ENCODE measurements around the gene CNIH3. TPM values are rescaled to one million over a fixed set of nuclear protein-coding genes. Genes with fewer than 3 reads are reported as not detected.
"Not testable (repeated sequence)": the region's sequence is repeated elsewhere in the genome, so short reads cannot be mapped to it uniquely, and the experiment has no call there.

Gene CNIH3
- total and polyA plus RNA-seq, 10 of the 15 experiments (the other 5 are each of a cell fraction or from before 2014, with no cell fraction given) = 0.77 to 5.8 (median 1.8) TPM

DNA sequence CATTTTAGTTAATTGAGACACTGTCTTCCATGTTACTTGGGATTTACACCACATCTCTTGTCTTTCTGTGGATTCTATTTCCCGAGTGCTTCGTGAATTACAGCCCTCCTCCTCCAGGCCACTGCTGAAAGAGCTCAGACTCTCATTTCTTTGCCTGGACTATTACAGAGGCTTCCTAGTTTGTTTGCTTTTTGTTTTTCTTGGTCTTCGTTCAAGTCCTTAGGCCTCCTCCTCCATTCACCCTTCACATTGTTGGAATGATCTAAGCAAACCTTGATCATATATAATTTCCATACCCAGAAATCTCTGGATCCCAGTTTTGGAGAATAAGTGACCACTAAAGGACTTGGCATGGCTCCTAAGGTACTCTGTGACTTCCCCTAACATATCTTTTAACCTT lies 94.1 kb downstream of the CNIH3 start:
- Histone ChIP-seq H3K4me3 (no peak overlapping the region), H3K79me2 (ENCODE audit: control insufficient read depth, insufficient read depth, low read length) (no peaks in the 10 kb centered on the region), H3K27me3 (replicated peaks in 1 of 2; ENCODE audit: control insufficient read depth in 2 of 2, insufficient read depth in 2 of 2, low read length in 1 of 2) (no peaks in the 10 kb centered on the region), H3K4me1 (ENCODE audit: control insufficient read depth, insufficient read depth, low read length) (no peaks in the 10 kb centered on the region), H2AFZ (ENCODE audit: control insufficient read depth, low read depth, low read length) (no peak overlapping the region), H3K9me3 (replicated peaks; ENCODE audit: control insufficient read depth, insufficient read depth, low read length) (no peaks in the 10 kb centered on the region; the same call in 2 of the 3 replicates), H3K36me3 (ENCODE audit: control insufficient read depth in 2 of 2, insufficient read depth in 2 of 2, low read length in 1 of 2) (no peaks in the 10 kb centered on the region), H3K9ac (ENCODE audit: control insufficient read depth, insufficient read depth, low read length) (no peak overlapping the region), H3K27ac (ENCODE audit: control insufficient read depth, insufficient read depth) (no peak overlapping the region), H3K4me2 (ENCODE audit: control insufficient read depth, insufficient read depth) (no peak overlapping the region), H4K20me1 (ENCODE audit: control insufficient read depth, insufficient read depth) (no peaks in the 10 kb centered on the region)
- SMC1A ChIA-PET (ENCODE audit: uncharacterized antibody, unreplicated experiment) = interaction anchor here (1.5 kb wide), 1 partner anchor 11 kb away, joined by 4 read pairs; no protein-coding TSS in a partner anchor
- WGBS (ENCODE audit: insufficient coverage, insufficient replicate concordance, low lambda C conversion rate, missing lambda C conversion rate) = 0% methylated on average over 3 of the region's 3 CpGs
- CTCF ChIA-PET = interaction anchor here (2.0 to 2.1 kb wide), 2 partner anchors 9 to 10 kb away, joined by 5 to 6 read pairs; no protein-coding TSS in a partner anchor
- no peak for ATAC-seq
- no peak for FAIRE-seq
- DNase-seq (ENCODE audit: low read depth, low spot score) = no peak
- TF ChIP-seq NR2F1 (conservative IDR thresholded peaks at IDR 0.05) (no peak), HDAC2 (IDR thresholded peaks at IDR 0.05) (no peak), MYB (IDR thresholded peaks at IDR 0.05; ENCODE audit: borderline replicate concordance, low read depth, low read length) (no peak)
- TF ChIP-seq, protein P1, sequence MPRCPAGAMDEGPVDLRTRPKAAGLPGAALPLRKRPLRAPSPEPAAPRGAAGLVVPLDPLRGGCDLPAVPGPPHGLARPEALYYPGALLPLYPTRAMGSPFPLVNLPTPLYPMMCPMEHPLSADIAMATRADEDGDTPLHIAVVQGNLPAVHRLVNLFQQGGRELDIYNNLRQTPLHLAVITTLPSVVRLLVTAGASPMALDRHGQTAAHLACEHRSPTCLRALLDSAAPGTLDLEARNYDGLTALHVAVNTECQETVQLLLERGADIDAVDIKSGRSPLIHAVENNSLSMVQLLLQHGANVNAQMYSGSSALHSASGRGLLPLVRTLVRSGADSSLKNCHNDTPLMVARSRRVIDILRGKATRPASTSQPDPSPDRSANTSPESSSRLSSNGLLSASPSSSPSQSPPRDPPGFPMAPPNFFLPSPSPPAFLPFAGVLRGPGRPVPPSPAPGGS (IDR thresholded peaks at IDR 0.05; ENCODE audit: borderline replicate concordance, insufficient read depth, low read depth, low read length, poor library complexity, severe bottlenecking) = no peak
- TF ChIP-seq, protein P2, sequence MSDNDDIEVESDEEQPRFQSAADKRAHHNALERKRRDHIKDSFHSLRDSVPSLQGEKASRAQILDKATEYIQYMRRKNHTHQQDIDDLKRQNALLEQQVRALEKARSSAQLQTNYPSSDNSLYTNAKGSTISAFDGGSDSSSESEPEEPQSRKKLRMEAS (IDR thresholded peaks at IDR 0.05; ENCODE audit: low read depth, low read length) = no peak
- TF ChIP-seq, protein P3, sequence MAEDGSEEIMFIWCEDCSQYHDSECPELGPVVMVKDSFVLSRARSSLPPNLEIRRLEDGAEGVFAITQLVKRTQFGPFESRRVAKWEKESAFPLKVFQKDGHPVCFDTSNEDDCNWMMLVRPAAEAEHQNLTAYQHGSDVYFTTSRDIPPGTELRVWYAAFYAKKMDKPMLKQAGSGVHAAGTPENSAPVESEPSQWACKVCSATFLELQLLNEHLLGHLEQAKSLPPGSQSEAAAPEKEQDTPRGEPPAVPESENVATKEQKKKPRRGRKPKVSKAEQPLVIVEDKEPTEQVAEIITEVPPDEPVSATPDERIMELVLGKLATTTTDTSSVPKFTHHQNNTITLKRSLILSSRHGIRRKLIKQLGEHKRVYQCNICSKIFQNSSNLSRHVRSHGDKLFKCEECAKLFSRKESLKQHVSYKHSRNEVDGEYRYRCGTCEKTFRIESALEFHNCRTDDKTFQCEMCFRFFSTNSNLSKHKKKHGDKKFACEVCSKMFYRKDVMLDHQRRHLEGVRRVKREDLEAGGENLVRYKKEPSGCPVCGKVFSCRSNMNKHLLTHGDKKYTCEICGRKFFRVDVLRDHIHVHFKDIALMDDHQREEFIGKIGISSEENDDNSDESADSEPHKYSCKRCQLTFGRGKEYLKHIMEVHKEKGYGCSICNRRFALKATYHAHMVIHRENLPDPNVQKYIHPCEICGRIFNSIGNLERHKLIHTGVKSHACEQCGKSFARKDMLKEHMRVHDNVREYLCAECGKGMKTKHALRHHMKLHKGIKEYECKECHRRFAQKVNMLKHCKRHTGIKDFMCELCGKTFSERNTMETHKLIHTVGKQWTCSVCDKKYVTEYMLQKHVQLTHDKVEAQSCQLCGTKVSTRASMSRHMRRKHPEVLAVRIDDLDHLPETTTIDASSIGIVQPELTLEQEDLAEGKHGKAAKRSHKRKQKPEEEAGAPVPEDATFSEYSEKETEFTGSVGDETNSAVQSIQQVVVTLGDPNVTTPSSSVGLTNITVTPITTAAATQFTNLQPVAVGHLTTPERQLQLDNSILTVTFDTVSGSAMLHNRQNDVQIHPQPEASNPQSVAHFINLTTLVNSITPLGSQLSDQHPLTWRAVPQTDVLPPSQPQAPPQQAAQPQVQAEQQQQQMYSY (CRISPR knock-in tag; IDR thresholded peaks at IDR 0.05) = no peak
- BruUV-seq (replicated peaks) = no TSS peak
- in situ Hi-C loops (cut with MboI) = no loop called here
- intact Hi-C loops (cut with micrococcal nuclease; ENCODE audit: unreplicated experiment) = no loop called here
- POLR2A ChIA-PET = interaction anchor here (0.5 kb wide), 1 partner anchor 81 kb away, joined by 3 read pairs; no protein-coding TSS in a partner anchor
- RAD21 ChIA-PET (ENCODE audit: unreplicated experiment) = no interaction called here

DNA sequence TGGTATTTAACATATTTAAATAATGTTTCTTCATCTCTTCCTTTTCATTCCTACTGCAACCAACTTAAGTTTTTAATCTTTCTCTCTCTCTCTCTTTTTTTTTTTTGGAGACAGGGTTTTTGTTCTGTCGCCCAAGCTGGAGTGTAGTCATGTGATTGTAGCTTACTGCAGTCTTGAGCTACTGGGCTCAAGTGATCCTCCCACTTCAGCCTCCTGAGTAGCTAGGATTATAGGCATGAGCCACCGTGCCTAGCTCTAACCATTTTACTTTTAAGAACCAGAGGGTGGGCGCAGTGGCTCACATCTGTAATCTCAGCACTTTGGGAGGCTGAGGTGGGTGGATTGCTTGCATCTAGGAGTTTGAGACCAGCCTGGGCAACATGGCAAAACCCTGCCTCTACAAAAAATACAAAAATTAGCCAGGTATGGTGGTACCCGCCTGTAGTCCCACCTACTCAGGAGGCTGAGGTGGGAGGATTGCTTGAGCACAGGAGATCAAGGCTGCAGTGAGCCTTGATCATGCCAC lies 95.2 kb downstream of the CNIH3 start:
- H3K27me3 ChIP-seq (replicated peaks in 1 of 2; ENCODE audit: control insufficient read depth in 2 of 2, insufficient read depth in 2 of 2, low read length in 1 of 2); ATAC-seq; H3K9ac ChIP-seq (ENCODE audit: control insufficient read depth, insufficient read depth, low read length); H3K79me2 ChIP-seq (ENCODE audit: control insufficient read depth, insufficient read depth, low read length); H3K4me3 ChIP-seq; in situ Hi-C loops (cut with MboI); FAIRE-seq; BruUV-seq (replicated peaks); H4K20me1 ChIP-seq (ENCODE audit: control insufficient read depth, insufficient read depth); H3K27ac ChIP-seq (ENCODE audit: control insufficient read depth, insufficient read depth); intact Hi-C loops (cut with micrococcal nuclease; ENCODE audit: unreplicated experiment); H3K36me3 ChIP-seq (ENCODE audit: control insufficient read depth in 2 of 2, insufficient read depth in 2 of 2, low read length in 1 of 2); H3K4me1 ChIP-seq (ENCODE audit: control insufficient read depth, insufficient read depth, low read length); H3K9me3 ChIP-seq (replicated peaks; ENCODE audit: control insufficient read depth, insufficient read depth, low read length); H2AFZ ChIP-seq (ENCODE audit: control insufficient read depth, low read depth, low read length); DNase-seq (ENCODE audit: low read depth, low spot score); H3K4me2 ChIP-seq (ENCODE audit: control insufficient read depth, insufficient read depth): not testable (repeated sequence)
- WGBS (ENCODE audit: insufficient coverage, insufficient replicate concordance, low lambda C conversion rate, missing lambda C conversion rate) = 57% methylated on average over 4 of the region's 4 CpGs
- RAD21 ChIA-PET (ENCODE audit: unreplicated experiment) = interaction anchor here (1.3 kb wide), 1 partner anchor 25 kb away, joined by 3 read pairs; no protein-coding TSS in a partner anchor
- CTCF ChIA-PET = interaction anchor here (1.4 to 2.1 kb wide), 3 partner anchors 9 to 140 kb away, joined by 4 to 6 read pairs (median 5); no protein-coding TSS in a partner anchor
- SMC1A ChIA-PET (ENCODE audit: uncharacterized antibody, unreplicated experiment) = interaction anchor here (0.8 to 1.3 kb wide), 2 partner anchors 9 to 211 kb away, joined by 3 to 4 read pairs; no protein-coding TSS in a partner anchor
- POLR2A ChIA-PET = interaction anchor here (0.6 to 1.6 kb wide), 3 partner anchors 9 to 1531 kb away, joined by 3 to 5 read pairs (median 5); no protein-coding TSS in a partner anchor

Measured in GM12878 (cell line).